SH-SY5Y (cell line): Measurements from ENCODE around the gene PIK3IP1.

Experiments used
- GATA2 ChIP-seq: IDR thresholded peaks from 2 replicates; pipeline ENCODE4 v1.6.1; 2011; ENCODE audit warnings: mild to moderate bottlenecking, low read depth, low read length
- GATA3 ChIP-seq: IDR thresholded peaks from 2 replicates; pipeline ENCODE4 v1.6.1; 2011; ENCODE audit warnings: low read depth, mild to moderate bottlenecking, low read length, moderate library complexity

- no peak for TF ChIP-seq GATA2
- TF ChIP-seq GATA3, result no peak
These were observed 13.0 kb downstream of the PIK3IP1 start for GRCh38 chr22:31279327-31279669.
